HG03175 (cell line): Measurements from ENCODE around the gene NFASC.

ENCODE experiments used
- ATAC-seq: cut with Tn5 transposase; IDR thresholded peaks from one replicate; pipeline ENCODE4 v1.9.1; 2021; ENCODE audit warnings: mild to moderate bottlenecking, moderate library complexity; ENCODE audit not compliant: unreplicated experiment

The NFASC gene

GRCh38 chr1:204950353-204951001 lies 79.8 kb downstream of the NFASC start:
- no peak for ATAC-seq

- no peak for ATAC-seq
These were observed 88.0 kb downstream of the NFASC start for GRCh38 chr1:204958317-204959307.

DNA sequence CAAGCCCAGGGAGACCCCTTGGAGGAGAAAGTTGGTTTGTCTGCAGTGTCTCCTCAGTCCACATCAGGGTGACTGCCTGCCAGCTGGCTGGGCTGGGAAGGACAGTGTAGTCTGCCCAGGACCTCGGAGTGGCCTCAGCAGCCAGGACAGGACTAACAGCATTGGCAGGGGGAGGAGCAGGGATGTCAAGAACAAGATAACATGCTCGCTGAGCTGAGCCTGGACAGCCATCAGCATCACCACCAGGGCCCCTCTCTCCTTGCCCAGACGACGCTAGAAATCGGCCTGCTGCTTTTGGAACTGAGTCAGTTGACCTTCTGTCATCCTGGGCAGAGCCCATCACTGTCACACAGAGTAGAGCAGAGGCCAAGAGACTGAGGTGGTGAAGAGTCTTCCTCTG lies 88.7 kb downstream of the NFASC start:
- no peak for ATAC-seq

DNA sequence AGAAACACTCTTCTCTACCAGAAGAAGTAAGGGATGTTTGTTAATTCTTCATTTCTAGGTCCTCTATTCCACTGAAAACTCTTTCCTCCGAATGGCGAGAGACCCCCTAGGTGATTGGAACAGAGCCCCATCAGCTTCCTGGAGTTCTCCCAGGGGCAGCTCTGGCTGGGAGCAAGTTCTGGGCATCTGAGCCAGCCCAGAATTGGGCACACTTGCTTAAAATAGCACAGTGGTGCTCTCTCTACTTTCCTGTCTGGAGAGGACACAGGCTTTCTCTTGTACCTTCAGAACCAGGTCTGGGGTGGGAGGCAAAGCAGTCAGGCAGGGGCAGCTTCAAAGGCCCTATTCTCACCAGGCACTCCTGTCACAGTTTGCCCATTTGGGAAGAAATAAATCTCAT lies 89.2 kb downstream of the NFASC start:
- ATAC-seq: no peak

DNA sequence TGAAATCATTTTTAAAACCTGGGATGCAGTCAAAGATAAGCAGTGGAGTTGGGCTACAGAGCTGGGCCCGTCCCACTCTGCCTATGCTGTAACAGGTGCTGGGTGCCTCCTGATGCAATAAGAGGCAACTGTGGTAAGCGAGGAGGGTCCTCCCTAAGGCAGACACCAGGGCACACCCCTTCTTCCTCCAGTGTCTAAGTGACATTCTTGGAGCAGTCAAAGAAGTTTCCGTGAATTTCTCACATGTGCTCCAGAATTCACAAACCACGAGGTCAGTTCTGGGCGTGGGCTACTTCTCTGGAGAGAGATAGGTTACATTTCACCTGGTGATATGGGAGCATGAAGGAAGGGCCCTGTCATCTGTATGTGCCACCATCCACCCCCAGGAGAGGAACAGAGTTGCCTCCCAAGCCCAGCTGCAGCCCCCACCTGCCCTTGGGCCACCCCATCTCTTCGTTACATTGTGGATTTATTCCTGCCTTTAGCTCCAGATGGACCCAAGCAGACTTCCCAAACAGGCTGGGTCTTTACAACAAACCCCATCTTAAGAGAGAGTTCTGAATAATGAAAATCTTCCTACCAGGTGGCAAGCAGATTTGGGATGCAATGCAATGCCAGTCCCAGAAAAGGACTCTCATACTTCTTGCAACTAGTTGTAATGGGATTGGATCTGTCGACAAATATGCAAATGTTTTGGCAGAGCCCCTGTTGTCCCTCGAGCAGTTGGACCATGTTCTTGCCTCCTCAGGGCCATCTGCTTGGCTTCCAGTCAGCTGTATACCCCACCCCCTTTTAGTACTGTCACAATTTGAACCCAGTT lies 89.9 kb downstream of the NFASC start:
- no peak for ATAC-seq

DNA sequence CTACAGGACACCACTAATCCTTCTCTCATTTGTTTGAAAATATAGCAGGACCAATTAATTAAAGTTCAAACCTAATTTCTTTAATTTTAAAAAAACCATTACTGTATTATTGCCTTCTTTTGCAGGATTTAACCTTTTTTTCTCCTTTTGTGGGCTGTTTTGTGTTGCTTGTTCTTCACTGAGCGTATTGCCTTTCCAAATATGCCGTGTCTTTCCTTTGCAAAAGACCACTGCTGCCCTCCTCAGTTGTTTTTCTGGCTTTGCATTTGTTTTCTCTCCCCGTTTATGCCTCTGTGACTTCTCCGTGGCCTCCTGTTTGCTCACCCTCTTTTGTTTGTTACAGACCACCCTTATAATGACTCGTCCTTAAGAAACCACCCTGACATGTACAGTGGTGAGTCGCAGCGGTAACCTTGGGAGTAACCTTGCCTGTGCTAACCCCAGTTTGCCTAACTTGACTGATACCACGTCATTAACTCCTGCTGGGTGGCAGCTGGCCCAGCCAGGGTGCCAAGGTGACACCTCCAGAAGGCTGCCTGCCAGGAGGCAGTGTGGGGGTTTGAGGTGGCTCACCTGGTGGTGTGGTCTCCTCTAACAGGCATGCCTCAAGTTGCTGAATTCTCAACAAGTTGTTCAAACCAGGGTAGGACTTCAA lies 91.2 kb downstream of the NFASC start:
- ATAC-seq: no peak

- ATAC-seq: no peak
These were observed 92.3 kb downstream of the NFASC start for GRCh38 chr1:204962742-204963632.

- no peak for ATAC-seq
These were observed 96.8 kb downstream of the NFASC start for GRCh38 chr1:204967451-204967850.

- ATAC-seq: no peak
These were observed 97.5 kb downstream of the NFASC start for GRCh38 chr1:204968135-204968534.

- no peak for ATAC-seq
These were observed 98.3 kb downstream of the NFASC start for GRCh38 chr1:204968951-204969350.

DNA sequence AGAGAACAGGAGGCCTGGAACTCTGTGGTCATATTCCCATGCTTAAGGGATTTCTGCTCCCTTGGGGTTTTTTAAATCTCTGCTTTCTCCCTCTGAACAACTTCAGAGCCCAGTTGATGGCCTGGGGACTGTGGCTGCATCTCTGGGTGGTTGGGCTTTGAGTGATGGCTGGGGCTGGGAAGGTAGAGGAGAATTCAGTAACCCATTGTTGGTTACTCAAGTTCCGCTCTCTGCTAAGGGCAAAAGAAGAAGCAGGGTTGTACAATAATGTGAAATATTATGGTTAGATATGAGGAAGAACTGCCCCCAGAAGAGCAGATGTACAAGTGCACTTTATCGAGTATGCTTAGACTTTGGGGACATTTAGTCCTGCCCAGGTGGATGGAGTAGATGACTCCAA lies 100.3 kb downstream of the NFASC start:
- no peak for ATAC-seq

DNA sequence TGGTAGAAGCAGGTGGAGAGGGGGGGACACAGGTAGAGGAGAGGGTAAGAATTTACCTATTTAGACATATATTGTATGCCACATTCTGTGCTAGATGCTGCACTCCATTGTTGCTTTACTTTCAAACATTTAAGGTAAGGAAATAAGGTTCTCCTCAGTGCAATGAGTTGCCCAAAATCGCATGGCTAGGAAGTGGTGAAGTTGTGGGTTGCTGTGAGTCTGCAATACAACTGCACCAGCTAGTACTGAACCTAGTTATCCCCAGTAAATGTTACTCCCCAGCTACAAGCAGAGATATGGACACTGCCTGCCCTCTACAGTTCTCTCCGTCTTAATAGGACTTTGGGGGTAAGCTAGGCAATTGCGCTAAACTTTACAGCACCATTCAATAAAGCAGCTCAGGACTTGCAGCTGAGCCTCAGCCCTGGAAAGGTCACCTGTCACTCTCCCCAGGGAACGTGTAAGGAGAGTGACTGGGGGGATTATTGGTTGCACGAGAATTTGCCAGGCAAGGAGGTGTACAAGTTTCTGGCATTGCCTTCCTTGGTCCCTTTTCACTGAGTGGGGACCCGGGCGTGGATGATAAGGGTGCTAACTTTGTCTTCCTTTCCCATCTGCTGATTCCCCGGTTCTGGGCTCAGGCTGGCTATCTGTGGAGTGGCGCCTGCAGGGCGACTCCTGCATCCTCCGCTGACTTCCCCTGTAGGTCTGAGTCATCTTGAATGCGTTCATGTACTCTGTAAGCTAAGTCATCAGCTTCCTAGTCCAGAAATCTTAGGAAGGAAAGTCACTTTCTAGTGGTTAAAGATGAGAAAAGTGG lies 101.1 kb downstream of the NFASC start:
- no peak for ATAC-seq

- no peak for ATAC-seq
These were observed 101.8 kb downstream of the NFASC start for GRCh38 chr1:204972426-204972825.

DNA sequence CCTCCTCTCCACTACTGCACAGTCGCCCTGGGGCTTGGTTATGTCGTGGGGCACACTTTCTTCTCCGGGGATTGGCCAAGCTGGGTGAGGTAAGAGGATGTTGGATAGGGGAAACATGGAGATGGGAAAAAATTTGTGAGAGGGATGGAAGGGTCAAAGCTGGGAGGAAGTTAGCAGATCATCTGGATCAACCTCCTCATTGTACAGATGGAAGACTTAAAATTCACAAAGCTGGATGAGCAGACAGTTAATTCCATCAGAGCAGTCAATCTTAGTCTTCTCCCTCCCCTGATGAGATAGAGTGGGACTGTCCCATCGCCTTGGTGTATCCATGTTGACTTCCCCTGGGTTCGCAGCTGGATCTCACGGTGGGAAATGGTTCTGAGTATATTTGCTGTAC lies 102.8 kb downstream of the NFASC start:
- no peak for ATAC-seq

DNA sequence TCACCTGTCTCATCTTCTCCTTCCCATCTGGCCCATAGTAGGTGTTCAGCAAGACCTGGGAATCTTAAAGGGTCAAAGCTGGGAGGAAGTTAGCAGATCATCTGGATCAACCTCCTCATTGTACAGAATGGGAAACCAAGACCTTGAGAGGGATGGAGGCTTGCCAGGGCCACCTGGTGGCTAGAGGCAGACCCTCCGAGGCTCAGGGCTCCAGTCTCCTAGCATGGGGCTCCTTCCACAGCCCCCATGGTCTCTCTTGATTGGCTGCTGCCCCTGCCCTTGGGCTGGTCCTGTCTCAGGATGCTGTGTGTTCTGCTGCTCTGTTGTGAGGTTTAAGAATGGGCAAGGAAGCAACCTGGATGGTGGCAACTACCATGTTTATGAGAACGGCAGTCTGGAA lies 103.7 kb downstream of the NFASC start:
- ATAC-seq: no peak

DNA sequence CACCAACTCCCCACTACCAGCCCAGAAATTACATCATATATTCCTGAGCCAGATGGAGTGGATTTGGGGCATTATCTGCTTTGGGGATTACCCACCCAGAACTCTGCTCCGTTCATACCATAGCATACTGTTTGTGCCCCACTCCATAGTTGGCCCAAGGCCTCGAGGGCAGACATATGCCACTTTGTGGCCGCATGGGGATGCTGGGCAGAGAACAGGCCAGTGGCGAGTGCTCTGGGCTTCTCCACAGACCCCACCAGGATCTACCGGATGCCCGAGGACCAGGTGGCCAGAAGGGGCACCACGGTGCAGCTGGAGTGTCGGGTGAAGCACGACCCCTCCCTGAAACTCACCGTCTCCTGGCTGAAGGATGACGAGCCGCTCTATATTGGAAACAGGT lies 104.4 kb downstream of the NFASC start:
- ATAC-seq: no peak

GRCh38 chr1:204975568-204976235 lies 105.0 kb downstream of the NFASC start:
- no peak for ATAC-seq

DNA sequence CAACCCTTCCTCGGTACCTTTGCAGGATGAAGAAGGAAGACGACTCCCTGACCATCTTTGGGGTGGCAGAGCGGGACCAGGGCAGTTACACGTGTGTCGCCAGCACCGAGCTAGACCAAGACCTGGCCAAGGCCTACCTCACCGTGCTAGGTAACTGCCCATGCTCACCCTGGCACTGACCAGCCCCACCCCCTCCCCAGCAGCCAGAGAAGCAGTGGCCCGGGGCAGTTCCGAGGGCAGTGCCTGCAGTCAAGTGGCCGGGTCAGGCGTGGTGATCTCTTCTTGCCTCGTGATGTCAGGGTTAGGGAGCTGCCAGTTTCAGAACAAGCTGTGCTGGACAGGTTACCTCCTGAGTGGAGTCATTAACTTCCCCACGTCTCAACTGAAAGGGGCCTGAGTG lies 106.0 kb downstream of the NFASC start:
- ATAC-seq: no peak
